Neuronal stem cell (in vitro differentiated cells): ENCODE results near the gene SLC15A4.

ENCODE experiments used
- DNase-seq: peaks from one replicate; pipeline ENCODE4 v3.0.0-alpha.2; 2013; ENCODE audit warnings: low spot score
- H2AFZ ChIP-seq: one replicate; pipeline ENCODE4 v1.6.1; 2013; ENCODE audit warnings: mild to moderate bottlenecking, low read length, inconsistent platforms
- H2AK5ac ChIP-seq: 2 replicates; pipeline ENCODE4 v1.6.1; 2013; ENCODE audit warnings: low read depth, mild to moderate bottlenecking, inconsistent platforms, low read length, moderate library complexity, mixed read lengths
- H2BK120ac ChIP-seq: 2 replicates; pipeline ENCODE4 v1.6.1; 2013; ENCODE audit warnings: low read depth, mild to moderate bottlenecking, inconsistent platforms, low read length, moderate library complexity, mixed read lengths
- H2BK12ac ChIP-seq: one replicate; pipeline ENCODE4 v1.6.1; 2013; ENCODE audit warnings: low read length, inconsistent platforms
- H2BK15ac ChIP-seq: 2 replicates; pipeline ENCODE4 v1.6.1; 2013; ENCODE audit warnings: mild to moderate bottlenecking, low read length, inconsistent platforms, mixed read lengths
- H2BK5ac ChIP-seq: one replicate; pipeline ENCODE4 v1.6.1; 2013; ENCODE audit warnings: inconsistent platforms, mild to moderate bottlenecking, low read length, moderate library complexity
- H3K14ac ChIP-seq: one replicate; pipeline ENCODE4 v1.6.1; 2013; ENCODE audit warnings: low read length, inconsistent platforms
- H3K18ac ChIP-seq: 2 replicates; pipeline ENCODE4 v1.6.1; 2013; ENCODE audit warnings: low read length, inconsistent platforms
- H3K23ac ChIP-seq: 2 replicates; pipeline ENCODE4 v1.6.1; 2013; ENCODE audit warnings: low read depth, mild to moderate bottlenecking, mixed read lengths, low read length, inconsistent platforms; ENCODE audit not compliant: poor library complexity
- H3K27ac ChIP-seq: replicated peaks from 3 replicates; pipeline ENCODE4 v1.5.1; 2013; ENCODE audit warnings: low read length, inconsistent platforms
- H3K27me3 ChIP-seq, 3 experiments: 2 replicates each; pipeline ENCODE4 v1.6.1; 2013; ENCODE audit warnings: low read length in 3 of 3, mild to moderate bottlenecking in 2 of 3, inconsistent platforms in 1 of 3, low read depth in 1 of 3, mixed read lengths in 1 of 3, moderate library complexity in 1 of 3; ENCODE audit not compliant: control insufficient read depth in 3 of 3, insufficient read depth in 3 of 3
- H3K36me3 ChIP-seq, 2 donors: replicated peaks in 1 of 2; 2 replicates each; pipeline ENCODE4 v1.6.1; 2013; ENCODE audit warnings: low read length in 2 of 2; ENCODE audit not compliant: control insufficient read depth in 2 of 2, insufficient read depth in 2 of 2
- H3K4ac ChIP-seq: 2 replicates; pipeline ENCODE4 v1.6.1; 2013; ENCODE audit warnings: inconsistent platforms, mild to moderate bottlenecking, low read length, moderate library complexity
- H3K4me1 ChIP-seq, 2 donors: 1 replicate in 1 of 2; 2 replicates in 1 of 2; pipeline ENCODE4 v1.6.1; 2013; ENCODE audit warnings: low read length in 2 of 2, low read depth in 1 of 2; ENCODE audit not compliant: control insufficient read depth in 2 of 2, insufficient read depth in 1 of 2
- H3K4me2 ChIP-seq: one replicate; pipeline ENCODE4 v1.6.1; 2013; ENCODE audit warnings: mild to moderate bottlenecking, low read length, inconsistent platforms; ENCODE audit not compliant: insufficient read depth, poor library complexity, severe bottlenecking
- H3K4me3 ChIP-seq, 2 donors: 2 replicates each; pipeline ENCODE4 v1.5.1; 2013; ENCODE audit warnings: low read length in 2 of 2, mild to moderate bottlenecking in 2 of 2, inconsistent platforms in 1 of 2, moderate library complexity in 1 of 2
- H3K79me1 ChIP-seq: one replicate; pipeline ENCODE4 v1.6.1; 2013; ENCODE audit warnings: low read depth, mild to moderate bottlenecking, inconsistent platforms, low read length, moderate library complexity
- H3K9ac ChIP-seq: one replicate; pipeline ENCODE4 v1.6.1; 2013; ENCODE audit warnings: mild to moderate bottlenecking, low read depth, low read length, inconsistent platforms; ENCODE audit not compliant: poor library complexity
- H3K9me3 ChIP-seq, 2 donors: replicated peaks in 1 of 2; 2 replicates each; pipeline versions ENCODE3 to v1.6.1; 2013; ENCODE audit warnings: low read length in 2 of 2, mild to moderate bottlenecking in 2 of 2, inconsistent platforms in 1 of 2, low read depth in 1 of 2, mixed read lengths in 1 of 2, moderate library complexity in 1 of 2; ENCODE audit not compliant: control insufficient read depth in 2 of 2, insufficient read depth in 1 of 2
- H4K8ac ChIP-seq: one replicate; pipeline ENCODE4 v1.6.1; 2013; ENCODE audit warnings: low read depth, mild to moderate bottlenecking, inconsistent platforms, low read length, moderate library complexity
- H4K91ac ChIP-seq: one replicate; pipeline ENCODE4 v1.6.1; 2013; ENCODE audit warnings: low read length, low read depth, mild to moderate bottlenecking, inconsistent platforms; ENCODE audit not compliant: poor library complexity
- WGBS, 2 donors: extraction: QIAGEN DNeasy Blood & Tissue Kit; methylation state at CpG; one replicate each; pipeline ENCODE4 v1.1.7; 2013; ENCODE audit warnings: missing lambda C conversion rate in 2 of 2, mixed read lengths in 1 of 2; ENCODE audit not compliant: insufficient read length in 2 of 2, insufficient replicate concordance in 1 of 2; ENCODE audit errors: extremely low coverage in 2 of 2; 5-methylcytosine and 5-hydroxymethylcytosine counted together

Gene SLC15A4

DNA sequence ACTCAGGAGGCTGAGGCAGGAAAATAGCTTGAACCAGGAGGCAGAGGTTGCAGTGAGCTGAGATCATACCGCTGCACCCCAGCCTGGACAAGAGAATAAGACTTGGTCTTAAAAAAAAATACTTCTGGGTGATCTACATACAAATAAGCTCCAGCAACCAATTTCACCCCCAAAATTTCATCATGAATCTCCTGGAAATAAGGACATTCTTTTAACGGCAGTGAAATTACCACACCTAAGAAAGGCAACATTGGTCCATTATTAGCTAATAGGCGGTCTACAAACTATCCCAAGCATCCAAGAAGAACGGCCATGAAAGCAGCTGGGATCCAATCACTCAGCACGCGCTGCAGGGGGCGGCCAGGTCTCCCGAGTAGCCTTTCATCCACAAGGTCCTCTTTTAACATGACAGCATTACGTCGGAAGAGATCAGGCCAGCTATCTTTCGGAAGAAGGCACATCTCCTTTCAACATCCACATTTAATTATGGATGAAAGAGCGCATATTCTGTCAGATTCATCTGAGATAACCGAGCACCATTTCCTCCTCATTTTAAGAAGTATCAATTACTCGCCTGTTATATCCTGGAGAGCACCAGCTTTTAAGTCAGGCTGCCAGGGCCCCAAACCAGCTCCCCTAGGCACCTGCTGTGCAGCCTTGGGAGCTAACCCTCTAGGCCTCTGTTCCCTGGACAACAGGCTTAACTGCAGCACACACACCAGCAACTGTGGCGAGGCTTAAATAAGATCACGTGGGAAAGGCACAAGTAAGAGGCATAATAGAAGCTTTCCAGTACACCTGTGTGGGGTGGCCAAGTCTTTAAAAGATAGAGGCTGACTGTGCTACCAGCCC, 4.2 kb downstream of the SLC15A4 start:
- Histone ChIP-seq H2BK12ac (no peak overlapping the region), H3K18ac (no peak overlapping the region), H3K79me1 (peaks cover 5% of the 10 kb centered on the region), H3K27ac (no peak overlapping the region), H3K14ac (no peak overlapping the region), H2BK15ac (no peak overlapping the region), H4K91ac (no peak overlapping the region), H4K8ac (no peak overlapping the region), H3K23ac (no peak overlapping the region), H3K9ac (no peak overlapping the region), H3K9me3 (peaks cover 0 to 4% of the 10 kb centered on the region in 2 donors), H3K4me2 (no peak overlapping the region), H3K36me3 (peaks cover 5 to 33% of the 10 kb centered on the region in 2 donors), H3K4me3 (no peak overlapping the region), H3K4ac (no peak overlapping the region), H2BK120ac (no peak overlapping the region), H3K27me3 (no peaks in the 10 kb centered on the region), H3K4me1 (peaks cover 5 to 11% of the 10 kb centered on the region in 2 donors), H2AFZ (no peak overlapping the region), H2AK5ac (no peak overlapping the region), H2BK5ac (no peak overlapping the region)
- no CpG with 5 or more reads among the region's 16 CpGs for WGBS, 2 donors
- no peak for DNase-seq

DNA sequence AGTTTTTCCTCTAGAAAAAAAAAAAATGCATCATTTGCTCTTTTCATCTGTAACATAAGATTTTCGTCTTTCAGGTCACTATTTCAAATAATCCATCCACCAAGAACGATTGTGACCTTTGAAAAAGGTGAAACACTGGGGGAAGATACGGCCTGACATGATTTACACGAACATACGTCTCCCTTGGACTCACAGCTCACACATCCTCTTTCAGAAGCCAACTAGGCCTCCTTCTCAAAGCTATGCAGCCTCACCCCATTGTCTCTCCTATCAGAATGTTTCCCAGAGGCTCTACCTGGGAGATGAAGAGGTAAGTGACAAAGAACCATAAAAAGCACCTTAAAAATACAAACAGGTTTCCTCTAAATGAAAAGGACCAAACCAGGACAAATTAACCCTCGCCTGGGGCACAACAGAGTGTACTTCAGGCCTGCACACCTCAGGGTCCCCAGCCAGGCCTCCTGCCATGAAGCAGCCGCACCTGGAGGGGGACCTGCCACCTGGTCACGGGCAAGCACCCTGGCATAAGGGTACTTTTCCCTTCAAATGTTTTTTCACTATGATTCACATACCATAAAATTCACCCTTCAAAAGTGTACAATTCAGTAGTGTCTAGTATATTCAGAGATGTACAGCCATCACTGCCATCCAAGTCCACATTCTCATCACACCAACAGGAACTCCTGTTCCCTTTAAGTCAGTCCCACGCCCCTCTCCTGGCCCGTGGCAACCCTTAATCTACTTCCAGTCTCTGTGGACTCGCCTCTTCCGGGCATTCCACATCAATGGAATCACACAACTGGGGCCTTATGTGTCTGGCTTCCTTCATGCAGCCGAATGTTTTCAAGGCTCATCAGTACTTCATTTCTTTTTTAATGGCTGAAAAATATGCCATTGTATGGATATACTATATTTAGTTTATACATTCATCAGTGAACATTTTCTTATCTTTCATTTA, 5.4 kb downstream of the SLC15A4 start:
- DNase-seq = no peak
- Histone ChIP-seq H4K91ac (no peak overlapping the region), H3K4me2 (no peak overlapping the region), H3K9ac (no peak overlapping the region), H3K18ac (no peak overlapping the region), H2BK120ac (no peak overlapping the region), H2AK5ac (no peak overlapping the region), H2BK12ac (no peak overlapping the region), H3K4me1 (peaks cover 5 to 8% of the 10 kb centered on the region in 2 donors), H2BK5ac (no peak overlapping the region), H3K27me3 (no peaks in the 10 kb centered on the region), H3K36me3 (peaks cover 8 to 45% of the 10 kb centered on the region in 2 donors), H3K4ac (no peak overlapping the region), H3K79me1 (peaks cover 5% of the 10 kb centered on the region), H3K4me3 (no peak overlapping the region), H3K27ac (no peak overlapping the region), H3K14ac (no peak overlapping the region), H3K9me3 (peaks cover 0 to 6% of the 10 kb centered on the region in 2 donors), H4K8ac (no peak overlapping the region), H2BK15ac (no peak overlapping the region), H2AFZ (no peak overlapping the region), H3K23ac (no peak overlapping the region)
- WGBS, 2 donors = no CpG with 5 or more reads among the region's 13 CpGs

DNA sequence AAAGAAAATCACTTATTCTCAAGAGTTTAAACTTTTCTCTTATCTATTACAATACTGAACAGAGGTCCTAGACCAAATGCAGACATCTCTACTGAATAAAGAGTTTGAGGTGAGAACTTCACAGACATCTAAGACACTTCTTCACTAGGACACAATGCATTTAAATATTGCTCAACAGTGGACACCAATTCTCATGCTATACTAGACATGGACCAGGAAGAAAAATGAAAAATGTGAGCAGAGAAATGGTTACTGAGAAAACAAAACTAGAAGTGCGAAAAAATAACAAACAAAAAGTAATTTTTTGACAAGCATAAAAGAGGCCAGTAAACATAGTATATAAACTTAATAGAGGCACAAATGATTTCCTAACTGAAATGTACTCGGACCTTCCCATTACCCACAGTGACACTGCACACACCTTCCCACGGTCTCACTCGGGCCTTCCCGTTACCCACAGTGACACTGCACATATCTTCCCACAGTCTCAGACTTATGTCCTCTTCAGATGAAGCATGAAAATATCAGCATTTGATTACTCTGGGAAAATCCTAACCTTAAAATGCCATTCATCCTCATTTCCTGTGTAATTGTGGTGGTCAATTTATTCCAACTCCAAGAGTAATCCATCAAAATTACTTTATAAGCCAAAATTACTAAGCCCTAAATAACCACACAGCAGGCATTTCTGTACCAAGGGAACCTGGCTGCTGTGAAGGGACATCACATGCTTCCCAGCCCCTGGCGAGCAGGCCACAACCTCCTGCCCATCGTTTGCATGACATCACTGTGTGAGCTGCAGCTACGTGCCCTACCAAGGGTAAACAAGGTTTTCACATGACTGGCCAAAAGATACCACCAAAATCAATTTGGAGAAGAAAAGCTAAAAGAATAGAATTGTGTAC, 6.4 kb downstream of the SLC15A4 start:
- no peak overlapping the region for H2BK5ac ChIP-seq
- H3K23ac ChIP-seq = no peak overlapping the region
- peaks cover 5 to 6% of the 10 kb centered on the region in 2 donors for H3K4me1 ChIP-seq
- no peak overlapping the region for H2BK15ac ChIP-seq
- WGBS, 2 donors = no CpG with 5 or more reads among the region's 8 CpGs
- no peak overlapping the region for H2AK5ac ChIP-seq
- no peak overlapping the region for H4K8ac ChIP-seq
- H2AFZ ChIP-seq = no peak overlapping the region
- no peak overlapping the region for H2BK120ac ChIP-seq
- peaks cover 11 to 55% of the 10 kb centered on the region in 2 donors for H3K36me3 ChIP-seq
- H3K18ac ChIP-seq = no peak overlapping the region
- H2BK12ac ChIP-seq = no peak overlapping the region
- no peak overlapping the region for H3K4me2 ChIP-seq
- no peak overlapping the region for H3K27ac ChIP-seq
- peaks cover 0 to 6% of the 10 kb centered on the region in 2 donors for H3K9me3 ChIP-seq
- no peaks in the 10 kb centered on the region for H3K27me3 ChIP-seq
- H4K91ac ChIP-seq = no peak overlapping the region
- no peak overlapping the region for H3K9ac ChIP-seq
- peaks cover 3% of the 10 kb centered on the region for H3K79me1 ChIP-seq
- no peak for DNase-seq
- no peak overlapping the region for H3K4ac ChIP-seq
- no peak overlapping the region for H3K14ac ChIP-seq
- H3K4me3 ChIP-seq = no peak overlapping the region
